ENCODE results near the gene OSGEP. TPM values are rescaled to one million over a fixed set of nuclear protein-coding genes. Genes with fewer than 3 reads are reported as not detected.

OSGEP gene
- total RNA-seq, 2 experiments from 2014 or later, result 39.5 to 40.7 TPM

DNA sequence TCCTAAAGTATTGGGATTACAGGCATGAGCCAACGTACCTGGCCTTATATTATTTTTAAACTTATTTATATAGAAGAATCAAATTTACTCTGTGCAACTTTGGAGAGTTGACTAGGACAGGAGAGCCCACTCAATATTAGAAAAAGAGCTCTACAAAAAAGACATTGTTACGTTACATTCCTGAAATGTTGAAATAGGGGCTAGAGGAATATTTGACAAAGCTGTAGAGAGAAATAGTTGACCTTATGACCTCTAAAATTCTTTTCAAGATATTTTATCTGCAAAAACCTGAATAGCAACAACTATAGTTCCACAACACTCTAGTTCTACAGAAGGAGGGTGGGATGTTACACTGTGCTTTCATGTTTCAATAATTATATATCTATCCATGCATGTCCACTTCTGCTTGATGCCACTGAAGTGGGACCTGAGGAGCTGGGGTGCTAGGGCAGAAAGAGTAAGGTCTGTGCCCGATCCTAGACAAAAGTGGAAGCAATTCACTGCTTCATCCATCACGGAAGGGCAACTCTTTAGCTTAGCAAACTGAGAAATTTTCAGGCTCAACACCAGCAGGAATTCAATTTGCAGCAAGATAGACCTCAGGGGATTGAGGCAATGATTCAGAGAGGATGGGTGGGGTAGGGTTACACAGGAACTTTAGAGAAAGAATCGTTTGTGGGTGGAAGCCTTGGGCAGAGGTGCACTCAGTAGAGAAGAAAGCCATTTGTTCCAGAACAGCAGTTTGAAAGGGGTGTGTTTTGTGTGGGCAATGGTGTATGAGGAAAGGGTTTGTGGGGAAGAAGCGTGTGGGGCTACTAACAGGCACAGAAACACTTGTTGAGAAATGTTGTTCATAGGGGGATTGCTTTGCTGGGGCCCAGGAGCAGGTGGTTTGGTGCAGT lies 34.7 kb upstream of the OSGEP start:
- no peaks in the 10 kb centered on the region for H3K9me3 Mint-ChIP-seq
- no peaks in the 10 kb centered on the region for H3K36me3 Mint-ChIP-seq (ENCODE audit: low read depth)
- peaks cover 55% of the 10 kb centered on the region for H3K4me1 Mint-ChIP-seq (ENCODE audit: low read depth)
- peak overlapping the region; percentile 66 for H3K27ac Mint-ChIP-seq
- ATAC-seq, result peak; percentile 64
- intact Hi-C loops (cut with micrococcal nuclease), result no loop called here
- no peaks in the 10 kb centered on the region for H3K27me3 Mint-ChIP-seq
- TF ChIP-seq CTCF (IDR thresholded peaks at IDR 0.05), result no peak
- ChIA-PET POLR2A (interaction anchor here (1.1 to 5.0 kb wide), 4 partner anchors 11 to 28 kb away, joined by 3 to 32 read pairs (median 4); partner anchors contain the start of genes PIP4P1 and PNP), CTCF (interaction anchor here (1.5 to 1.6 kb wide), 2 partner anchors 42 to 121 kb away, joined by 3 to 6 read pairs; no protein-coding TSS in a partner anchor)
- H3K4me3 Mint-ChIP-seq, result no peak overlapping the region
- no peak for DNase-seq

DNA sequence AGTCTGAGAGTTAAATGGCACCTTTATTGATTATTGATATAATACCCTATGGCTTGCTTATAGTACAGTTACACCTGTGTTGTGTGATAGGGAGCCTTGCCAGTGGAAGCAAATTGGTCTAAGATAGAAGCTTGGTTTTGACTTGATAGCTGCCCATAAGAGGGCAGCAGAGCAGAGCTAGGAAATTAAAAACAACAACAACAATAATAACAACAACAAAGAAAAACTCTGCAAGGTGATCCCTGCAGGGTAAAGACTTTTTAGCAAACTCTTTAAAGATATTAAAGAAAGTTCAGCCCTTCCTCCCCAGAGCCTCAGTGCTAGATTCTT lies 32.7 kb upstream of the OSGEP start:
- ATAC-seq (no peak), DNase-seq (no peak)
- intact Hi-C loops (cut with micrococcal nuclease), result no loop called here
- Mint-ChIP-seq H3K27ac (no peak overlapping the region), H3K27me3 (no peaks in the 10 kb centered on the region), H3K9me3 (no peaks in the 10 kb centered on the region), H3K36me3 (ENCODE audit: low read depth) (no peaks in the 10 kb centered on the region), H3K4me1 (ENCODE audit: low read depth) (peaks cover 55% of the 10 kb centered on the region), H3K4me3 (no peak overlapping the region)
- ChIA-PET POLR2A (interaction anchor here (1.4 to 5.0 kb wide), 2 partner anchors 9 to 17 kb away, joined by 3 to 32 read pairs; no protein-coding TSS in a partner anchor), CTCF (interaction anchor here (0.6 to 1.5 kb wide), 6 partner anchors 9 to 86 kb away, joined by 3 to 5 read pairs (median 3); no protein-coding TSS in a partner anchor)
- TF ChIP-seq CTCF (IDR thresholded peaks at IDR 0.05), result no peak

GRCh38 chr14:20486684-20487395 lies 32.2 kb upstream of the OSGEP start:
- H3K27ac Mint-ChIP-seq, result no peak overlapping the region
- H3K9me3 Mint-ChIP-seq, result no peaks in the 10 kb centered on the region
- intact Hi-C loops (cut with micrococcal nuclease), result no loop called here
- no peaks in the 10 kb centered on the region for H3K27me3 Mint-ChIP-seq
- ATAC-seq (no peak), DNase-seq (no peak)
- H3K4me1 Mint-ChIP-seq (ENCODE audit: low read depth), result peaks cover 58% of the 10 kb centered on the region
- ChIA-PET POLR2A (interaction anchor here (1.4 to 5.0 kb wide), 3 partner anchors 9 to 17 kb away, joined by 3 to 32 read pairs (median 9); no protein-coding TSS in a partner anchor), CTCF (interaction anchor here (0.6 to 1.5 kb wide), 5 partner anchors 9 to 85 kb away, joined by 3 to 5 read pairs (median 3); no protein-coding TSS in a partner anchor)
- H3K36me3 Mint-ChIP-seq (ENCODE audit: low read depth), result no peaks in the 10 kb centered on the region
- no peak overlapping the region for H3K4me3 Mint-ChIP-seq
- no peak for TF ChIP-seq CTCF (IDR thresholded peaks at IDR 0.05)

DNA sequence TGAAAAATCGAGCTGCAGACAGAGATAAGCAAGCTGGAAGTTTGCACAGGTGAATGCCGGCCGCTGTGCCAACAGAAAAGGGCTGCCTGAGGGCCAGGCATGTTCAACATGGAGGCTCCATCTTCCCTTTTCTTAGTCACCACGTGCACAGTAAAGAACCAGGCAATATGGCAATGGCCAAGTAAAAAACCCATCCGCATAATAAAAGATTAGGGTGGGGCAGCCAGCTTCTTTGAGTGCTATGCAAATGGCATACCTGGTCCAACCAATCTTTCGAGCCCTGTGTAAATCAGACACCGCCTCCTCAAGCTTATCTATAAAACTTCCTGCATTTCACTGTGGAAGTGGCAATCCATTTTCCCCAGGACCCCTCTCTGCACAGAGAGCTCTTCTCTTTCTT lies 31.3 kb upstream of the OSGEP start:
- ChIA-PET CTCF (no interaction called here), POLR2A (interaction anchor here (2.5 to 5.0 kb wide), 2 partner anchors 8 to 16 kb away, joined by 9 to 32 read pairs; no protein-coding TSS in a partner anchor)
- ATAC-seq, result no peak
- Mint-ChIP-seq H3K27ac (no peak overlapping the region), H3K27me3 (no peaks in the 10 kb centered on the region), H3K4me1 (ENCODE audit: low read depth) (peaks cover 55% of the 10 kb centered on the region), H3K36me3 (ENCODE audit: low read depth) (no peaks in the 10 kb centered on the region), H3K4me3 (no peak overlapping the region), H3K9me3 (no peaks in the 10 kb centered on the region)
- intact Hi-C loops (cut with micrococcal nuclease), result no loop called here
- no peak for DNase-seq
- no peak for TF ChIP-seq CTCF (IDR thresholded peaks at IDR 0.05)

Measured in activated CD8-positive, alpha-beta T cell treated with anti-CD3 and anti-CD28 coated beads for 36 hours (primary cell).